Upper lobe of left lung (tissue), 4 donors: Measurements from ENCODE around the gene MTO1.

Source experiments
- CTCF ChIP-seq, 6 experiments: fragments of 450-650 bp in 4 of 6; fragments of 200-600 bp in 2 of 6; sonication (generic) in 2 of 6; IDR thresholded peaks; one replicate each; pipeline ENCODE4 v1.5.1; 2016 to 2019; ENCODE audit warnings: antibody characterized with exemption in 6 of 6
- POLR2A ChIP-seq, 4 donors: fragments of 450-650 bp; IDR thresholded peaks; one replicate each; pipeline ENCODE4 v1.5.1; 2016 to 2017; ENCODE audit warnings: antibody characterized with exemption in 4 of 4, mild to moderate bottlenecking in 2 of 4
- POLR2AphosphoS5 ChIP-seq, 2 donors: sonication (generic); formaldehyde crosslinking; IDR thresholded peaks; one replicate each; pipeline ENCODE4 v1.5.1; 2017; ENCODE audit warnings: antibody characterized with exemption in 2 of 2

GRCh38 chr6:73525546-73526330, 64.2 kb downstream of the MTO1 start:
- TF ChIP-seq CTCF (IDR thresholded peaks at IDR 0.05) (no peak), POLR2A (IDR thresholded peaks at IDR 0.05) (no peak), POLR2AphosphoS5 (IDR thresholded peaks at IDR 0.05) (no peak)
